SU-DHL-6 (cell line): Measurements from ENCODE around the gene FAM240A.

Source experiments
- EZH2phosphoT487 ChIP-seq: fragments of 200-600 bp; sonication (generic), shearing (Covaris generic); conservative IDR thresholded peaks from 2 replicates; pipeline ENCODE4 v1.6.1; 2018; ENCODE audit warnings: mild to moderate bottlenecking, antibody characterized with exemption, low read length, moderate library complexity, mixed read lengths
- TF ChIP-seq, protein P1 (sequence below): fragments of 200-600 bp; sonication (generic); IDR thresholded peaks from one replicate; pipeline ENCODE4 v1.5.1; 2017; ENCODE audit warnings: antibody characterized with exemption, mild to moderate bottlenecking, low read length, moderate library complexity; ENCODE audit not compliant: insufficient read depth, poor library complexity, severe bottlenecking

DNA sequence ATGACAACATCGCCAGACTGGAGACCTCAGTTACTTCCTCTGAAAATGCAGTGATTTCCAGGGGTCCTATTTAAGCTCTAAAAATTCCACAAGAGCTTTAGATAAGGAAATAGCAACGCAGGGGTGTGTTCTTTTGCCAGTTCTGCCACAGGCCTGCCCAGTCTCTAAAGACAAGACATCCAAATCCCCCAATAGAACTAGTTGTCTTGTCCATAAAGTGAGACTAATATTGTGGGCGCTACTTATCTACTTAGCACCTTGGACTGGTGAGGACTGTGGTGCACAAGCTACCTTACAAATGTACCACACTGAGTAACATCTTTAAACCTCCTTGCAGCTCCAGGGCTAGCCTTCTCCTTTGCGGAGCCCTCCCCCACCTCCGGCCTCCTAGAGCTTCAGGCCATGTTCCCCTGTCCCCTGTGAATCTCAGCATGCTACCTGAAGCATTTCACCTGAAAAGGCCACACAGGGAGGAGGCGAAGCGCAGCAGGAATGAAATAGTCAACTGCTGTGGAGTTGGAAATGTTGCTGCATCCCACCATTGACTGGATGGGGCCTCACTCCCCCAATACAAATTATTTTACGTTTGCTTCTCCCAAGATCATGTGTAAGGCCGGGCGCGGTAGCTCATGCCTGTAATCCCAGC, 36.6 kb upstream of the FAM240A start:
- TF ChIP-seq, protein P1, sequence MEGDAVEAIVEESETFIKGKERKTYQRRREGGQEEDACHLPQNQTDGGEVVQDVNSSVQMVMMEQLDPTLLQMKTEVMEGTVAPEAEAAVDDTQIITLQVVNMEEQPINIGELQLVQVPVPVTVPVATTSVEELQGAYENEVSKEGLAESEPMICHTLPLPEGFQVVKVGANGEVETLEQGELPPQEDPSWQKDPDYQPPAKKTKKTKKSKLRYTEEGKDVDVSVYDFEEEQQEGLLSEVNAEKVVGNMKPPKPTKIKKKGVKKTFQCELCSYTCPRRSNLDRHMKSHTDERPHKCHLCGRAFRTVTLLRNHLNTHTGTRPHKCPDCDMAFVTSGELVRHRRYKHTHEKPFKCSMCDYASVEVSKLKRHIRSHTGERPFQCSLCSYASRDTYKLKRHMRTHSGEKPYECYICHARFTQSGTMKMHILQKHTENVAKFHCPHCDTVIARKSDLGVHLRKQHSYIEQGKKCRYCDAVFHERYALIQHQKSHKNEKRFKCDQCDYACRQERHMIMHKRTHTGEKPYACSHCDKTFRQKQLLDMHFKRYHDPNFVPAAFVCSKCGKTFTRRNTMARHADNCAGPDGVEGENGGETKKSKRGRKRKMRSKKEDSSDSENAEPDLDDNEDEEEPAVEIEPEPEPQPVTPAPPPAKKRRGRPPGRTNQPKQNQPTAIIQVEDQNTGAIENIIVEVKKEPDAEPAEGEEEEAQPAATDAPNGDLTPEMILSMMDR = no peak
- TF ChIP-seq EZH2phosphoT487 = no peak
